Kidney epithelial cell (primary cell): ENCODE data around the gene ZBTB49. TPM values are rescaled to one million over a fixed set of nuclear protein-coding genes. Genes with fewer than 3 reads are reported as not detected.
A peak's percentile ranks its signal among the peaks of the same experiment; 100 is the strongest.

Experiments
- DNase-seq: peaks from one replicate; pipeline ENCODE4 v3.0.0-alpha.2; 2010; ENCODE audit warnings: low read depth
- H3K27me3 ChIP-seq: 2 replicates; pipeline ENCODE4 v1.6.0; 2011; ENCODE audit warnings: low read length; ENCODE audit not compliant: control insufficient read depth, insufficient read depth
- H3K36me3 ChIP-seq: 2 replicates; pipeline ENCODE4 v1.5.1; 2011; ENCODE audit warnings: low read length; ENCODE audit not compliant: control insufficient read depth, insufficient read depth
- H3K4me3 ChIP-seq: 2 replicates; pipeline ENCODE4 v1.5.1; 2011; ENCODE audit warnings: low read depth, mild to moderate bottlenecking, control low read depth, low read length
- CTCF ChIP-seq: IDR thresholded peaks from 2 replicates; pipeline ENCODE4 v1.5.1; 2011; ENCODE audit warnings: mild to moderate bottlenecking, moderate library complexity, low read length, control low read depth, inconsistent platforms; ENCODE audit not compliant: insufficient read depth, poor library complexity, severe bottlenecking
- total RNA-seq: library from RNA; depleted of rRNA; stranded (reverse); fragments of >200 nt; gene quantifications from 2 replicates; pipeline ENCODE4 v1.2.3, GENCODE V29; 2015

ZBTB49 gene
- total RNA-seq, 1 donor from 2014 or later = 3.9 TPM

DNA sequence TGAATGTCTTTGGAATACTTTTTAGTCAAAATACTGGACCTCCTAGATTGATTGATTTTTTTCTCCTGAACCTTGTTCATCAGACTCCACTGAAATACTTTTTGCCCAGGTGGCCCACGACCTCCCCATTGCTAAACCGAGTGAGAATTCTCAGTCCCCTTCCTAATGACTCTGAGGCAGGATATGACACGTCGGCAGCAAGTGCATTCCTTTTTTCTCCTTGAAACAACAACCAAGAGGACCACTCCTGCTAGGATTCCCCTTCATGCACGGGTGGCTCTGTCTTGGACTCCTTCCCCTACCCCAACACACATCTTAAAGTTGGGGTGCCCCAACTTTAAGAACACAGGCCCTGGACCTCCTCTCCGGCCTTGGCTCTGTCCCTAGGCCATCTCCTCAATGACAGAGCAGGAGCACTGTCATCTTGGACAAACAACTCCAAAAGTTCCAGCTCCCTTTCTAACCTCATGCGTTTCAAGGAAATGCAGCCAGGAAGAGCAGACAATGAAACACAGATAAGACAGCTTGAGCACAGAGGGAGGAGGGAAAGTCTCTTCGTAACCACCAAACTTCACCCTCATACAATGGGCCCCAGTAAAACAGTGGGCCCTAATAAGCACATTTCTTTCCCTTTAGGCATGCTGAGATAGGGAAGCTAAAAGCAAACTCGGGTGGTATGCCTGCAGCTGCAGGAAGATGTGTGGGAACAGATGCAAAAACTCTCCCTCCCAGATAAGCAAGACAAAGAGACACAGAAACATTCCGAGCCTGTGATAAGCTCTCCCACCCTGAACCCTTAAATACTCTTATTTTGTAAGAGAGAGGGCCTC is 33.9 kb downstream of the ZBTB49 start:
- Histone ChIP-seq H3K27me3 (no peaks in the 10 kb centered on the region), H3K36me3 (no peaks in the 10 kb centered on the region), H3K4me3 (no peak overlapping the region)
- no peak for DNase-seq
- TF ChIP-seq CTCF = no peak

DNA sequence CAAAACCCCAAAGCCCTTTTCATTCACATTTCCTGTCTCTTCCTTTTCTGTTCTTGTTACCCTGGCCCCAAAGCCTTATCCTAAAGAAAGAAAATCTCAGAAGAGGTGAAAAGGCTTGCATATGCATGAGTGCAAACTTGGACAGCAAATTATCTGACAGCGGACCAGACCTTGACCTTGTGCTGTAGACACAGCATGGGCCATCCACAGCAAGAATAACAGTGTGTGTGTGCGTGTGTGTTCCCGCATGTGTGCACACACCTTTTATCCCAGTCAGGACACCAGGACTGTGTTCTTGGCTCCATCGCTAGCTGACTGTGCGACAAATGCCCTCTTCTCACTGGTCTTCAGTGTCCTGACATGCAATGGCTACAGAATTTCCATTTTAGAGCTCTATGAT is 35.3 kb downstream of the ZBTB49 start:
- no peak for DNase-seq
- H3K4me3 ChIP-seq = no peak overlapping the region
- no peaks in the 10 kb centered on the region for H3K36me3 ChIP-seq
- H3K27me3 ChIP-seq = no peaks in the 10 kb centered on the region
- no peak for TF ChIP-seq CTCF

DNA sequence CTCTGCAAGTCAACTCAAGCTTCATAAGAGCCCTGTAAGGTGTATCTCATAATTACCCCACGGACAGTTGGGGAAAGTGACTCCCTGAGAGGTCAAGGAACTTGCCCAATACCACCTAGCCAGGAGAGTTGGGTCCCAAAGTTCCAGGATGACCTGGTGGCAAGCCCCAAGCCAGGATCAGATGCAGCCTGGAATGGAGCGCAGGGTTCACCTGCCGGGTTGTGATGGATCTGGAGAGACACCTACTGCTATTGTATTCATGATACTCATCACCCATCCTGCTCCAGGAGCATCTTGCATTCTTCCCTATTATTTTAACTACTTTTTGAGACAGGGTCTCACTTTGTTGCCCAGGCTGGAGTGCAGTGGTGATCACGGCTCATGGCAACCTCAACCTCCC is 36.1 kb downstream of the ZBTB49 start:
- H3K27me3 ChIP-seq = no peaks in the 10 kb centered on the region
- TF ChIP-seq CTCF = no peak
- DNase-seq = no peak
- no peaks in the 10 kb centered on the region for H3K36me3 ChIP-seq
- H3K4me3 ChIP-seq = no peak overlapping the region

DNA sequence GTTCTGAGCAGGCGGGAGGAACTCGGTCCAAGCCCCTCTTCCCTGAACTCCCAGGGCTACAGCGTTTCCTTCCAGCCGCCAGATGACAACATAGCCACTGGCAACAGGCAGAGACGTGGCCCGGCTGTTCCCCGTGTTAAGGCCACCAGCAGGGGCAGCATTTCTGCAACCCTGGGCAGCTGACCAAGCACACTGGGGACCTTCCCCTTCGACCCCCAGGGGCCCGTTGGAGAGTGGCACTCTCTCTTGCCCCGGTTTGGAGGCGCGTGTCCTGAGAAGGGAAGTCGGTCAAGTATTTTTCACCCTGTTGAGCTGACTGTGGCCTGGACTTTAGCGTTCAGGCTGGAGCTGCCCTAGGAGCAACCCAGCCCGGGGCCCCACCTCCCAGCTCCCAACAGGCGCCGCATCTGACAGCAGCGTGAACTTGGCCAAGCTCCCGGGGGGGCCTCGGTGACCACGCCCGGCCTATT is 37.6 kb downstream of the ZBTB49 start:
- Histone ChIP-seq H3K4me3 (no peak overlapping the region), H3K36me3 (no peaks in the 10 kb centered on the region), H3K27me3 (no peaks in the 10 kb centered on the region)
- peak; percentile 31 for TF ChIP-seq CTCF
- no peak for DNase-seq

GRCh38 chr4:4328206-4328605 is 38.2 kb downstream of the ZBTB49 start:
- no peak for DNase-seq
- Histone ChIP-seq H3K27me3 (no peaks in the 10 kb centered on the region), H3K4me3 (no peak overlapping the region), H3K36me3 (no peaks in the 10 kb centered on the region)
- no peak for TF ChIP-seq CTCF

GRCh38 chr4:4328840-4329239 is 38.8 kb downstream of the ZBTB49 start:
- TF ChIP-seq CTCF = no peak
- Histone ChIP-seq H3K27me3 (peaks cover 2% of the 10 kb centered on the region), H3K4me3 (no peak overlapping the region), H3K36me3 (no peaks in the 10 kb centered on the region)
- no peak for DNase-seq
